Measurements from ENCODE around the gene CCDC178. TPM values are rescaled to one million over a fixed set of nuclear protein-coding genes. Genes with fewer than 3 reads are reported as not detected.

Gene CCDC178
- total and polyA plus RNA-seq, 2 of the 4 experiments (the other 2 are of a cell fraction): not detected

GRCh38 chr18:32902568-32903330 is 537.8 kb downstream of the CCDC178 start:
- no peak overlapping the region for H2BK5ac ChIP-seq (ENCODE audit: low read depth, low read length, poor library complexity, severe bottlenecking)
- H3K4me2 ChIP-seq (ENCODE audit: low read depth, low read length): no peak overlapping the region
- H2BK120ac ChIP-seq (ENCODE audit: low read depth, low read length): no peak overlapping the region
- H3K27me3 ChIP-seq (ENCODE audit: control insufficient read depth, insufficient read depth, low read length): no peaks in the 10 kb centered on the region
- H4K20me1 ChIP-seq (ENCODE audit: insufficient read depth, low read length): no peaks in the 10 kb centered on the region
- H2BK20ac ChIP-seq (ENCODE audit: low read depth, low read length): no peak overlapping the region
- no peaks in the 10 kb centered on the region for H3K4me1 ChIP-seq (ENCODE audit: control insufficient read depth, insufficient read depth, low read length)
- H2AFZ ChIP-seq (replicated peaks; ENCODE audit: low read length, poor library complexity): no peak overlapping the region
- BruUV-seq (replicated peaks): no TSS peak
- ChIA-PET POLR2A (ENCODE audit: unreplicated experiment) (no interaction called here), CTCF (no interaction called here)
- H4K5ac ChIP-seq (ENCODE audit: low read depth, low read length): no peak overlapping the region
- no peaks in the 10 kb centered on the region for H3K9me3 ChIP-seq (ENCODE audit: control insufficient read depth, insufficient read depth, low read length)
- ATAC-seq (ENCODE audit: low read depth): no peak
- H3K36me3 ChIP-seq (ENCODE audit: control insufficient read depth, insufficient read depth, low read length): no peaks in the 10 kb centered on the region
- no peak overlapping the region for H3K23ac ChIP-seq (ENCODE audit: low read depth, low read length)
- TF ChIP-seq CTCF (conservative IDR thresholded peaks at IDR 0.05; ENCODE audit: low read depth, low read length) (no peak), ELK1 (IDR thresholded peaks at IDR 0.05; ENCODE audit: borderline replicate concordance, low read depth, low read length) (no peak), FOS (IDR thresholded peaks at IDR 0.05; ENCODE audit: low read depth, low read length) (no peak), CHD1 (IDR thresholded peaks at IDR 0.05; ENCODE audit: low read depth, low read length) (no peak), RAD21 (IDR thresholded peaks at IDR 0.05; ENCODE audit: low read length) (no peak), BHLHE40 (IDR thresholded peaks at IDR 0.05; ENCODE audit: low read depth, low read length) (no peak), MAFK (IDR thresholded peaks at IDR 0.05; ENCODE audit: low read depth, low read length) (no peak), USF2 (IDR thresholded peaks at IDR 0.05; ENCODE audit: low read depth, low read length) (no peak), MAZ (IDR thresholded peaks at IDR 0.05; ENCODE audit: borderline replicate concordance, low read depth, low read length) (no peak), NFE2L2 (IDR thresholded peaks at IDR 0.05; ENCODE audit: low read depth, low read length) (no peak), CEBPB (IDR thresholded peaks at IDR 0.05; ENCODE audit: low read depth, low read length) (no peak), MXI1 (IDR thresholded peaks at IDR 0.05; ENCODE audit: borderline replicate concordance, low read depth, low read length) (no peak), RCOR1 (IDR thresholded peaks at IDR 0.05; ENCODE audit: insufficient replicate concordance, low read length) (no peak), SMC3 (IDR thresholded peaks at IDR 0.05; ENCODE audit: low read depth, low read length) (no peak), RFX5 (IDR thresholded peaks at IDR 0.05; ENCODE audit: low read depth, low read length) (no peak), POLR2A (IDR thresholded peaks at IDR 0.05; ENCODE audit: low read depth, low read length) (no peak)
- H3K14ac ChIP-seq (replicated peaks; ENCODE audit: low read depth, low read length): no peak overlapping the region
- H3K18ac ChIP-seq (ENCODE audit: low read depth, low read length): no peak overlapping the region
- H3K56ac ChIP-seq (ENCODE audit: extremely low read depth, insufficient read depth, low read length): no peak overlapping the region
- in situ Hi-C loops (cut with MboI; ENCODE audit: low sequenced_read_pairs): no loop called here
- WGBS, 2 experiments (ENCODE audit: extremely low coverage in 2 of 2, insufficient read length in 1 of 2): no CpG with 5 or more reads among the region's 3 CpGs
- dilution Hi-C loops (cut with HindIII; ENCODE audit: low sequenced_read_pairs, unreplicated experiment): no loop called here
- no peak overlapping the region for H4K91ac ChIP-seq (ENCODE audit: insufficient read depth, low read depth, low read length)
- no peak overlapping the region for H3K27ac ChIP-seq (ENCODE audit: insufficient read depth, low read length)
- H3K9ac ChIP-seq (ENCODE audit: low read depth, low read length): no peak overlapping the region
- DNase-seq: no peak
- H2AK5ac ChIP-seq (ENCODE audit: low read depth, low read length): no peak overlapping the region
- no peak overlapping the region for H3K4me3 ChIP-seq (ENCODE audit: insufficient read depth, low read depth, low read length)
- intact Hi-C loops (cut with micrococcal nuclease): no loop called here
- H2BK15ac ChIP-seq (ENCODE audit: low read depth, low read length): no peak overlapping the region
- no peaks in the 10 kb centered on the region for H3K79me1 ChIP-seq (ENCODE audit: low read depth in 1 of 2, low read length in 2 of 2)
- no peak overlapping the region for H2AK9ac ChIP-seq (replicated peaks; ENCODE audit: low read depth, low read length, poor library complexity)
- no peak overlapping the region for H4K8ac ChIP-seq (ENCODE audit: low read depth in 2 of 2, low read length in 2 of 2)
- no peak overlapping the region for H3K4ac ChIP-seq (ENCODE audit: low read depth, low read length)
- no peaks in the 10 kb centered on the region for H3K9me1 ChIP-seq (ENCODE audit: insufficient read depth, low read length)
